HG02852 (cell line): ENCODE results near the gene ROBO1.

ENCODE experiments used
- ATAC-seq: cut with Tn5 transposase; IDR thresholded peaks from one replicate; pipeline ENCODE4 v1.9.1; 2021; ENCODE audit warnings: mild to moderate bottlenecking, moderate library complexity; ENCODE audit not compliant: unreplicated experiment

The ROBO1 gene

DNA sequence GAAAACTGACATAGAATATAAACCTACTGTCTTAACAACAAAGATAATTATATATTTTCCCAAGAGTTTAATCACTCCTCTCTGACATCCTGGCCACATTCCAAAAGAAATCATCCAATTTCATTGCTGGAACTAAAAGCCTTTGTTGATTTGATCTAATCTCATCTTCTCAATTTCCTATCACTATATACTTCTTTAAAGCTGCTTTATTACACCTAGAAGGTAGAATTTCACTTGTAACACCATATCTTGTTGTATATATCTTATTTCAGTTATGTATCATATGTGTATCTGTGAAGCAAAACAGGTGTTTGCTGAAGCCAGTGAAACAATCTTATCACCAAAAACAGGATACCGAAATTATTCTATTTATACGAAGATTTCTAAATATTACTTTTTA, 740.2 kb downstream of the ROBO1 start:
- ATAC-seq = no peak

DNA sequence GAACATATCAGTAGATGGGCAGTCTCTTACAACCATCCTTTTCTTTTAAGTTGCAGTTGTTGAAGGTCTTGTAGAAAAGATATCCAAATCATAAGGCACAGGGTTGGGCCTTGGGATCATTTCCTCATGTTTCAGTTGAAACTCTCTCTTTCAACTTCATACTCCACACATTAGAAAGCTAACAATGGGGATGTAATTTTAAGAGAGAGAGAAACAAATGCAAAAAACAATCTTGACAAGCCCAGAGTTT, 747.9 kb downstream of the ROBO1 start:
- no peak for ATAC-seq

DNA sequence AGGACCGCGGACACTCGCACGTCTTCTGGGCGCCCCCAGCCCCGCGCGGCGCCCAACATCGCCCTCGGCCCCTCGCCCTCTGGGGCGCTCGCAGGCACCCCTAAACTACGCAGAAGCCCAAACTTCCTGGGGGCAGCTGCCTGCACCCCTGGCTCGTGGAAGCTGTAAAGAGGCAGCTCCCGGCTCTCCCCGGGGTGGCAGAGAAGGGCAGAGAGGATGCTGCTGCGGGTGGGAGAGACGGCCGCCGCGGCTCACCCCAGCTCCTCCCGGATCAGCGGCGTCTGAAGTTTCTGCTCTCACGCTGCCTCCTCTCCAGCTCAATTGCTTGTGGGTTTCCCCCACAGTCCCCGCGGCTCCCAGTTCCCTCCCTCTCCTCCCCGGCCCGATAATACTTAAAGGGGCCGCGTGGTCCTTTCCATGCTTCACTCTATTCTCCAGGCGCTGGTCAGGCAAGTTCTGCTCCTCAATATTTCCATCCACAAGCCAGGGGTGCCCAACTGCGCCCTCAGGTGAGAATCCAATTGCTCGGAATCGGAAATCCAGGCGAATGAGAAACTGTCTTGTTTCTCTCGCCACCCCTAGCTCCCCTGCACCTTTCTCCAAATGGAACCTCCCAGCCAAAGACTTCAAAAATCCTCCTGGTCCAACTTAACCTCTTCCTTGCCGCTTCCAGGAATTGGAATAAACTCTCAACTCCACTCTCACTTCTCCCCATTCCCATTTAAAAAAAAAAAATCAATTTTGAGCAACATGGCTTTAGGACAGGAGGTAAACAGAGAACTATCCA, 748.5 kb downstream of the ROBO1 start:
- ATAC-seq = peak; percentile 69

DNA sequence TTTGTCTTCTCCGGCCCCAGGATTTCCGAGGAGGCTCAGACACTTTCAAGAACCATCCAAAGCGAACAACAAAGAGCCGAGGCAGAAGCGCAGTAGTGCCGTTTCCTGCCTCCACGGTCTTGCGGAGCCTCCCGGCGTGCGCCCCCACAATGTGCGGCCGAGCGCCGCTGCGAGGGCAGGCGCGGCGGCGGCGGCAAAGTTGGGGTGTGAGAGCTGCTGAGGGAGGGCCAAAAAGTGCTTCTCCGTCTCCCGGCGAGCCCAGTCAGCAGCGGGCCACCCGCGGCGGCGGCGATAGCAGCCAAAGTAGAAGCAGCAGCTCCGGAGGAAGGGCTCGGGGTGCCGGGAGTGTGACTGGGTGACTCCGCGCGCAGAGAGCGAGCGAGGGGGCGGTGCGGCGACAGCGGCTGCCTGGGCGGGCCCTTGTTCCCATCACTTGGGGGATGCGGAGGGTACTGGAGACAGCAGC, 749.1 kb downstream of the ROBO1 start:
- peak; percentile 37 for ATAC-seq

DNA sequence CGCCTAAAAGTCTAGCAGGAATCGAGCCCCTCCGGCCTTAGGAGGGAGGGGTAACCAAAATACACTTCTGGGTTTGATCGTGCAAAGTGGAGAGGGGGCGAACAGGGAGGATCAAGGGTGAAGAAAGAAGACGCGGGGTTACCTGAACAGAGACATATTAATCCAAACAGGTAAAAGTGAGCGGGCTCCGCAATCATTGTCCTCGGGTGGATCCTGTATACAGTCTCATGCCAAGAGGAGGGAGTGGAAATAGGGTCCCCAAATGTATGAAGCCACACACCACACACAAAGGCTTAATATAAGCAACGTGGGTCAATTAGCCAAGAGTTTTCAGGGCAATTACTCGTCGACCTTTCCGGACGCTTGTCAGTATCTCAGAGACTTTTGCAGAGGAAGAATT, 749.5 kb downstream of the ROBO1 start:
- no peak for ATAC-seq

DNA sequence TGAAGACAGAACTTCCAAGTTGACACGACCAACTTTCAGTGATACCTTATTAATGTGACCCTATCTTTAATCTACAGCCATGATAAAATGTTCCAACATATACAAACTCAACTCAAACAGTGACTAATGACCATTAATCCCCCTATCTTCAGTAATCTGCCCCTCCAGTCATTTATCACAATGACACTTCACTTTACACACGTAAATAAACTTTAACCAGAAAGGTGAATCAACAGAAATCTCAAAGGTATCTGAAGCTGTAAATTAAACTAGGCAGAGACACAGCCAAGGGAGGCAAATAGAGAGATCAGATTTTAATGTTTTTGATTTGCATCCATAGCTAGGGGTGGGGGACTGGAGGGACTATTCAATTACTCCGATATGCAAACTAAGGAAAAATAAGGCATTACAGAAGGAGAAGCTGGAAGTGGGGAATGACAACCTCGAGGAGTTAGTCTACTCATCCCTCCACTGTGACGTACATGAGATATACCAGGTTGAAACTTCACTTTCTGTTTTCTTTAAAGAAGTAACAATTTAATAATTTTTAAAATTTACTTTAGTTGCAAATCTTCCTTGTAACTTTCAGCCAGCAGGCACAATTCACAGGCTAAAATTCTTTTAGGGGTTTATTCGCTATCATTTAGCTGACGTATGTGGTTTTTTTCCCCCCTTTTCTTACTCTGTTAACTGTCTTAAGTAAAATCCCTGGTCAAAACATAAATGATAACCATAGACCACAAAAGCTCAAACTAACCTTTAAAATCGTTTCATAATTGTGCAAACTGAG, 751.0 kb downstream of the ROBO1 start:
- no peak for ATAC-seq

DNA sequence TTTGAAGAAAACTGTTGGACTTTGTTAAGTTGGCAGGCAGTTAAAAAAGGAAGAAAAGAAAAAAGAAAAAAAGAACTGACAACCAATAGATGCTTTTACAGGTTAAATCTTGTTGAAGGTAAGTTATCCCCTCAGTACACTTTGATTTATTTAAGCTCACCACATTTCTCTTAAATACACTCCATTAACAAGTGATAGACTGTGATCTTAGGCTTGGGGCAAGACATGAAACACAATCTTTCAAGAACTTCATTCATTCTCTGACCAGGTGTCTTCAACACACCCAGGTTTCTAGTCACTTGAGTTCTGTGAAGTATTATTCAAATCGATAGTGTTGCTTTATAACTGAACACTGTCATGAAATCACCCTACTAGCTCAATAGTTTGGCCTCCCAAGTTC, 751.9 kb downstream of the ROBO1 start:
- ATAC-seq = no peak

DNA sequence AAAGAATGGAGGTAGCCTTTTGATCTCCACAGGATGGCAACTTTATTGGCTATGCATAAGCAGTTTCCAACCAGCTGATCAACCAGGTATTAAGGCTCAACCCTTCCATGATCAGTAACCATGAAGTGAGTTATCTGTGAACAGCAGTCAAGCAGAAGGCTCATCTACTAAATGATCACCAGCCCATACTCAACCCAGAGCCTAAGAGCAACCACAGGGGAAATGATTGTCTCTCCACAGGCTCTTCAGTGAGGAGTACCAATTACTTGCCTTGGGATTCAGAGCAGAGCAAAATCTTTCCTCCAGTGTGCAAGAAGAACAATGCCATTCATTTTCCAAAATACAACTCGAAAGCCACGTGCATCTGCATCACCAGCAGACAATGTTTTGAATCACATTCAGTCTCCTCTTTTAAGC, 754.8 kb downstream of the ROBO1 start:
- no peak for ATAC-seq

DNA sequence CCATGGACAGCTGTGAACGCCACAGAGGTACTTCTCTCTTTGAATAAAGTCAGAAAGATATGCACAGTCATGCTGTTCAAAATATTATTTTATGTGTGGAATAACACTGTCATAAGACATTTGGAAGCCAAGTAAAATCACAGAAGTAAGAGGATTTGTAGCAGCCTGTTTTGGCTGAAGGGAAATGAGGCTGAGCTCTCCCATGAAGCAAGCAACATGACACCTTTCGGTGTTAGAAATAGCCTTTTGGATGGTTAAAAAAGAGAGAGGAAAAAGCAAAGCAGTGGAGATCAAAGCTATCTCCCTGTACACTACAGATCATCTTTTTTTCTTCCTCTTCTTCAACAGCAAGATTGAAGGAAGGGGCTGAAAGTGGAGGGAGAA, 755.3 kb downstream of the ROBO1 start:
- ATAC-seq = no peak

DNA sequence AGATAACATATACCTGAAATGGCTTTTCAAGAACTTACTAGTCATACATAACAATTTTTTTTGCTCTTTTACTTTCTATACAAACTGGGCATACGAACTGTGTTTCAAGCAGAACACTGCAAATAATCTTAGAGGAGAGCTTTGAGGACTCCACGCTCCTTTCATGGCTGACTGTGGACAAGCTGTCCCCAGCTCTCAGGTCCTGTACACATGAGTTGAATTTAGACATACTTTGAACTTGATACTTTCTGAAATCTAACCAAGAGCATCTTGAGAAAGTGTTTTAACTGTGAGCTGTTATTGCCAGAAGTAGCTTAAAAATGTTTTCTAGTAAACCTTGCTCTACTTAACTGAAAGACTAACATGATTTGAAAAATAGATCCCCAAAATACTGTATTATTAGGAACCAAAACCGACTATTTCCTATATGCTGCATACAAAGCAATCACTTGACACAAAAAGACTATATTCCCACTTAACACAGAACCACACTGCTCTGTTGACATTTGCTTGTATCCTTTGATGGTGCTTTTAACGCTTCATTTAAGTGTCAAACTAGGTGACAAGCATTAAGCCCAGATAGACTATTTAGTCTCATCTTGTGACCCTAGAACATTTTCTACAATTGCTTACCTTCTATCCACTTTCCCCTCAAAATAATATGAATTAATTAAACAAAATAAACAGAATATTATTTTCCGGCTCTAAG, 755.8 kb downstream of the ROBO1 start:
- no peak for ATAC-seq

DNA sequence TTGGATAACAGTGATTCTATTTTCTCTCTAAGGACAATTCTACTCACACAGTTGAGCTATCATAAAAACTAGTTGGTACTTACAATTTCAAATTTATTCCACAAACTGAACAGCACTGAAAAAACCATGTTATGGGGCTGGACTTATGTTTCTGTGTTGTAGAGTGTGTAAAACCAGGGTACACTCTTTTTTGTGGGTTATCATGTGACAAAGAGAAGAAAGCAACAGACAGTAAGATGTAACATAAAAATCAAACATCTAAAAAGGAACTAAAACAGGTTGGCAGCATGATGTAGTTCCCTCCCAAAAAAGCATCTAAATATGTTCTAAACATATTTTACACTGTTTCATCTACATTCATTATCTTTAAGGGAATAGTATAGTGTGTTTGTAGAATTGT, 757.9 kb downstream of the ROBO1 start:
- ATAC-seq = no peak

DNA sequence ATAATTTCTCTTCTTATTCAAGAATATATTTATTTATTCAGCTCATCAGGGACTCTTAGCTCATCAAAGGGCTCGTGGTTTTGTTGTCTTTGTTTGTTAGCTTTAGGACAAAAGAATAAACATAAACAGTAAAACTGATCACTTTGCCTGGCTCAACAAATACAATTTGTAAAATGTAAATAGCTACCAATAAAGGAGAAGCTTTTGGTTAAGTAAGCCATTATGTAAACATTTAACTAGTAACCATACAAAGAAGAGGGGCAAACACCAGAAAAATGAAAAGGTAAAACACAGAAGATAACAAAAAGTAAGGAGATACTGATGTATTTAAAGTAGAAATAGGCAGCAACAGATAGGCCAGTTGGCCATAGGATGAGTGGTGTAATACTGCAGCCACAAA, 761.7 kb downstream of the ROBO1 start:
- no peak for ATAC-seq

DNA sequence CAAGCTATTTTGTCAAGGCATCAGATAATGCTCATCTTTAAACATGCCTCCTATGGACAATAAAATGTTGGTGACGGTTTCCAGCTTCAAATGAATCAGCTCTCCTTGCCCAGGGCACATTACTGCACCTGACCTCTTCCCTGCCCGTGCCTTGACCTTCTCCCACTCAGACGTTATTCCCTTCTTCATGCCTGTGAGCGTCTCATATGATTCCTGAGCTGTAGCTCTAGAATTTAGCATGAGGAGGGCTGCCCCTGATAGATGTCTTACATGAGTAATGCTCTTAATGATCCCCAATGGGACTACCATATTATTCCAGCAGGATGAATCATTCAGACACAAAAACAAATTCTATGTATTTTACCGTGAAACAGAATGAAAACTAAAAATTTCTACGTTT, 762.7 kb downstream of the ROBO1 start:
- ATAC-seq = no peak

DNA sequence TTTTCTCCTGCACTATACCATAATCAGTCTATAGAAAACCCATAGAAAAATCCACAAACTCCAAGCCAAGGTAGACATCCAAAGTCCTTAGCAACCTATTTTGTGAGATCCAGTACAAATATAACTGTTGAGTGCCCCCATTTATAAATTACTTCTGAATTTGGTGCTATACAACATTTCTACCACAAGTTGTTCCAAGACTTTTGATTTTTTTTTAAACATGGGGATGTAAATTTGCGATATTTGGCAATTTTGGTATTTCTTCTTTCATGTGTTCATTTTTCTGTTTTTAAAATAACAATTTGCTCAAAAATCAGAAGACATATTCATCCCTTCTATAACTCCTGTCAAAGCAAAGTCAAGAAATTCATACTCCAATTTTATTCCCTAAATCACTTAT, 763.8 kb downstream of the ROBO1 start:
- no peak for ATAC-seq

DNA sequence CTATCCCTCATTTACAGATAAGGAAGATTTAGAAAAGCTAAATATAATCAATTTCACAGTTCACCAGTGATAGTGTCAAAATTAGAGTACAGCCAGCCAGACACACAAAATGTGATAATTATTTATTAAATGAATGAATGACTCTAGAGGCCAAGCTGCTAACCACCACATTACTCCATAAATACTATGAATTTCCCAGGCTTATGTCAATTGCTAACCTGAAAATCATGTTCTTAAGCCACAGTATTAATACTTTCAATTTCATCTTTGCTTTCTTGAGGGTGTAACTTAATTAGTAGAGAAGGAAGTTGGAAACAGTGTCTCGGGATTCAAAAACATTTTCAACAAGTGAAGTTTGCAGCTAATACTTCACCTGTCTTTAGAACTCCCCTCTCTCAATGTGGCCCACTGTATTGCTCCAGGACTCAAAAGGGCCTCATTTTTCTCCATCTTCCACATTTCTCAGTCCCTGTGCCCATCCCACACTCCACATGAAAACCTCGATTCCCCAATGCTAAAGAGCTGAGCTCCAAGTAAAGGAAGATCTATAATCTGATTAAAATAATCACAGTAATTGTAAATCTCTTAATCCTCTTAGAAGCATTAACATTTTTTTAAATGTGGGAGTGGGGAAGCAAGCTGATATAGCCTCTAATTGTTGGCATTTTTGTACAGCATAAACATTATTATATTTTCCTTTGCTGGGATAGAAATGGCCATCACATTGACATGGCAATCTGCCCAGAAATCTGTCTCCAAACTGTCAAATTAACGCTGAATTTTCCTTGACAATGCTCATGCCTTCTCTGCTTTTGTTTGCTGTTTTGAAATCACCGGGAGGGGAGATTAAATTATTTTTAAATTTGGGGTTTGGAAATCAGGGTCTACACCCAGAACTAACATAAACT, 765.1 kb downstream of the ROBO1 start:
- no peak for ATAC-seq

DNA sequence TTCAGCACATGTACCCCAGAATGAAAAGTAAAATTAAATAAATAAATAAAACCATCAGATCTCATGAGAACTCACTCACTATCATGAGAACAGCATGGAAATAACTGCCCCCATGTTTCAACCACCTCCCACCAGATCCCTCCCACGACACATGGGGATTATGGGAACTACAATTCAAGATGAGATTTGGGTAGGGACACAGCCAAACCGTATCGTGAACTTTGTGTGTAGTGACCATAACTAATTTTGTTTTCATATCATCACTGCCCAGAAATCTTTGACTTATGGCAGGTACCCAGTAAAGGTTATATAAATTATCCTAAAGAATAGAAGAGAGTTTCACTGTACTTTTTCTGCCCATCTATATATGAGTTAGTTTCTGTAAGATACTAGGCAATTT, 766.5 kb downstream of the ROBO1 start:
- ATAC-seq = no peak

DNA sequence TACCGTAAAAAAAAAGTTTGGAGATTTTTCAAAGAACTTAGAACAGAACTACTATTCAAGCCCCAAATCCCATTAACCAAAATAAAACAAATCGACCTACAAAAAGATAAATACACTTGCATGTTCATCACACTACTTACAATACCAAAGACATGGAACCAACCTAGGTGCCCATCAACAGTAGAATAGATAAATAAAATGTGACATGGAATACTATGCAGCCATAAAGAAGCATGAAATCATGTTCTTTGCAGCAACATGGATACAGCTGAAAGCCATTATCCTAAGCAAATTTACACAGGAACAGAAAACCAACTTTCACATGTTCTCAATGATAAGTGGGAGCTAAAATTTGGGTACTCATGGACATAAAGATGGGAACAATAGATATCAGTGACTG, 768.7 kb downstream of the ROBO1 start:
- ATAC-seq = no peak

DNA sequence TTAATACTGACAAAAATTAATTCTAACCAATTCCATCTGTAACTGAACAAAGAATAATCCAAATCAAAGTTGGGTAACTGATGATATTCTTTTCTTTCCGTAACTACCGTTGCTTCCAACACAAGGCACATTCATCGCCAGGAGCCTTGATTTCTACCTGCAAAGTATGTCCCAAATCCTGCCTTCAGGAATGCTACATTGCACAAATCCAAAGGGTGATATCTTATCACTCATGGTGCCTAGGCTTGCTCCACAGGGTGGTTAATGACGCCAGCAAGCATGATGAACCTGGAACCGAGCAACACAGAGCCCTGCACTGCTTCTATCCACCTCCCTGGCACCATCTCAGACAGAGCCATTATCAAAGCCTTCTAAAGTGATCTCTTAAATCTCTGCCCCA, 772.7 kb downstream of the ROBO1 start:
- no peak for ATAC-seq

DNA sequence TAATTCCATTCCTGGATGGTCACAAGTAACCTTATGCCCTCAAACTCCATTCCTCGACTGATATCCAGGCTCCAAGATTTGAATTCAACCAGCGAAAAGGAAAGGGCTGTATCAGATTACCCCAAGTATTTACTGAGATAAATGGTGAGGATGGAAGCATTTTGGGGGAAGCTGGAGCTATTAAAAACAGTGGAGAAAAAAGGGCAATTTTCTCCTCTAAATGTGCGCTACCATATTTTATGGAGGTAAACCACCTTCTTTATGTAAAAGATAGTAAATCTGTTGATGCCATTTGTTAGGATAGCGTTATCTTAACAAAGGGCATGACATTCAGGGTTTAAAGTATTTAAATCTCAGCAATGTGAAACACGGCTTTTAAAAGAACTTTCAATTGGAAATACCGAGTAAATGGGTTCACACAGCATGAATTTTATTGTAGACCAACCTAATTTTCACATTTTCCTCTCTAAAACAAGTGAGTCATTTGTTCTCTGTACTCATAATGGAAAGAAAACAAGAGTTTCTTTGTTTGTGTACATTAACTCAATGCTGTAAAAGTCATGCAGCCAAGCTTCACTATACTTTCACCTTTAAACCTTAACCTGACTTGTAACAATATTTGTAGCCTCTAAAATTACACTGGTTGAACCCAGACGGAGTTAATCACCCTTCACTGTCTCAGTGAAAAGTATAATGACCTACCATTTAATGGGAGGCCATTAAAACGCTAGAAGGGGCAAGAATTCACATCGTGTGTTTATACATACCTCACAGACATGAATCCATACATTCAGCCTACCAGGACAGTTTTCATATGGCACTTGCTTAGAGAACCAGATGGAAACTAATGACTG, 773.4 kb downstream of the ROBO1 start:
- ATAC-seq = no peak

DNA sequence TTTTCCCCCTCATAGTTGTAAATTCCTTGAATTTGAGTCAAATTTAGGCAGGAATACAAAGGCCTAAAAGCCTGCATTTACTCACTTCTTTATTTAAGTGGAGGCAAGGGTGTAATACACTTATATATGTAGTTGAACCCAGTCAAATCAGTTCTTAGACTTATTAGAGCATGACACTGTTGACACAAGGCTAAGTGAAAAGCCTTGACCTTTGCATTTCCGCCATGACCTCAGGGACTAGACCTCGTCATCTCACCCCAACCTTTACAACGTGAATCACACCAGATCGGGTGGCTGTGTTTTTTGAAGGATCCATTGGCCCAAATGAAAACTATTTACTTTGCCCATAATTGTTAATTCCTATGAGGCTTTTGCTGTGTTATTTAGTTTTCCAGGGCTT, 774.4 kb downstream of the ROBO1 start:
- ATAC-seq = no peak
